PC-9 (cell line): Measurements from ENCODE around the gene SHANK3.

Experiments used
- EZH2 ChIP-seq: fragments of 200-600 bp; sonication (generic); IDR thresholded peaks from 2 replicates; pipeline ENCODE4 v1.8.0; 2017; ENCODE audit warnings: antibody characterized with exemption, low read depth
- TF ChIP-seq, protein P1 (sequence below): fragments of 200-600 bp; sonication (generic); conservative IDR thresholded peaks from 2 replicates; pipeline ENCODE4 v1.6.1; 2017; ENCODE audit warnings: mixed run types, antibody characterized with exemption, mild to moderate bottlenecking, moderate library complexity

DNA sequence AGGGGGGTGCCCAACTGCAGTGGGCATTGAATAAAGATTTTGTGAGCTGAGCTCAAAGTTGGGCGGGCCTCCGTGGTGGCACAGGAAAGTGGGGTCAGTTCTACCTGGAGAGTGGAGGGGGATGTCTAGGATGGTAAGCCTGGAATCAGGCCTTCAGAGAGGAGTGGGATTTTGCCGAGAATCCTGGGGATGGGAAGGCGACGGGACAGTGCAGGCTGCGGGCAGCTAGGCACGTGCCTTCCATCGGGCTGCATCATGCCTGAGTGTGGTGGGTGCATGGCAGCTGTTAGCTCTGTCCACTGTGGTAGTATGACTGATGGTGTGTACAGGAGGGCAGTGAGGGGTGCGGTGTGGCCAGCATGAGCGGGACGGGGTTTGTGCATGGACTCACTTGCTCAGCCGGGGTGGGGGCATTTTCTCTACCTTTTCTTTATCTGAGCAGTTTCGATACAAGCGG, 3.6 kb downstream of the SHANK3 start:
- TF ChIP-seq, protein P1, sequence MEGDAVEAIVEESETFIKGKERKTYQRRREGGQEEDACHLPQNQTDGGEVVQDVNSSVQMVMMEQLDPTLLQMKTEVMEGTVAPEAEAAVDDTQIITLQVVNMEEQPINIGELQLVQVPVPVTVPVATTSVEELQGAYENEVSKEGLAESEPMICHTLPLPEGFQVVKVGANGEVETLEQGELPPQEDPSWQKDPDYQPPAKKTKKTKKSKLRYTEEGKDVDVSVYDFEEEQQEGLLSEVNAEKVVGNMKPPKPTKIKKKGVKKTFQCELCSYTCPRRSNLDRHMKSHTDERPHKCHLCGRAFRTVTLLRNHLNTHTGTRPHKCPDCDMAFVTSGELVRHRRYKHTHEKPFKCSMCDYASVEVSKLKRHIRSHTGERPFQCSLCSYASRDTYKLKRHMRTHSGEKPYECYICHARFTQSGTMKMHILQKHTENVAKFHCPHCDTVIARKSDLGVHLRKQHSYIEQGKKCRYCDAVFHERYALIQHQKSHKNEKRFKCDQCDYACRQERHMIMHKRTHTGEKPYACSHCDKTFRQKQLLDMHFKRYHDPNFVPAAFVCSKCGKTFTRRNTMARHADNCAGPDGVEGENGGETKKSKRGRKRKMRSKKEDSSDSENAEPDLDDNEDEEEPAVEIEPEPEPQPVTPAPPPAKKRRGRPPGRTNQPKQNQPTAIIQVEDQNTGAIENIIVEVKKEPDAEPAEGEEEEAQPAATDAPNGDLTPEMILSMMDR = no peak
- no peak for TF ChIP-seq EZH2
